GM10266 (cell line): Measurements from ENCODE around the gene SH3PXD2A.

ENCODE experiments used
- DNase-seq: peaks from one replicate; pipeline ENCODE4 v3.0.0; 2012; ENCODE audit errors: extremely low spot score
- CTCF ChIP-seq: IDR thresholded peaks from 2 replicates; pipeline ENCODE4 v1.5.1; 2012; ENCODE audit warnings: mild to moderate bottlenecking, low read depth; ENCODE audit not compliant: control insufficient read depth, insufficient read depth; ENCODE audit errors: missing control alignments

SH3PXD2A gene

GRCh38 chr10:103823706-103824272, 31.6 kb downstream of the SH3PXD2A start:
- TF ChIP-seq CTCF = no peak
- DNase-seq = no peak

- TF ChIP-seq CTCF = no peak
- no peak for DNase-seq
Observed at GRCh38 chr10:103822800-103823199, 32.6 kb downstream of the SH3PXD2A start.

- no peak for TF ChIP-seq CTCF
- no peak for DNase-seq
Observed at GRCh38 chr10:103822107-103822716, 33.2 kb downstream of the SH3PXD2A start.

GRCh38 chr10:103820101-103821062, 35.0 kb downstream of the SH3PXD2A start:
- TF ChIP-seq CTCF = no peak
- no peak for DNase-seq

- no peak for TF ChIP-seq CTCF
- DNase-seq = no peak
Observed at GRCh38 chr10:103819493-103819892, 35.9 kb downstream of the SH3PXD2A start.

GRCh38 chr10:103818765-103819374, 36.5 kb downstream of the SH3PXD2A start:
- DNase-seq = no peak
- no peak for TF ChIP-seq CTCF
